Caki2 (cell line): Measurements from ENCODE around the gene OR2B6. TPM values are rescaled to one million over a fixed set of nuclear protein-coding genes. Genes with fewer than 3 reads are reported as not detected.

Experiments
- DNase-seq: peaks from one replicate; pipeline ENCODE4 v3.0.0-alpha.2; 2015; ENCODE audit warnings: low read depth
- in situ Hi-C: cut with HindIII; loops from 2 replicates; pipeline ENCODE4 v1.10.0; 2016; ENCODE audit warnings: low sequenced_read_pairs, low pct_unique_long_range_greater_than_20kb, mixed read lengths
- total RNA-seq: library from RNA; depleted of rRNA; stranded (reverse); fragments of >200 nt; shearing (Covaris generic); gene quantifications from 2 replicates; pipeline ENCODE4 v1.2.3, GENCODE V29; 2014; ENCODE audit warnings: low replicate concordance; rRNA removed

Gene OR2B6
- total RNA-seq, 1 experiment from 2014 or later = not detected

- no peak for DNase-seq
- in situ Hi-C loops = no loop called here
These were observed 23.1 kb downstream of the OR2B6 start for GRCh38 chr6:27980111-27980510.

GRCh38 chr6:27986928-27987725, 30.1 kb downstream of the OR2B6 start:
- in situ Hi-C loops = no loop called here
- no peak for DNase-seq

GRCh38 chr6:27994616-27995015, 37.6 kb downstream of the OR2B6 start:
- DNase-seq = no peak
- in situ Hi-C loops = no loop called here

GRCh38 chr6:28000351-28001045, 43.5 kb downstream of the OR2B6 start:
- DNase-seq = peak; percentile 12
- in situ Hi-C loops = no loop called here

- no peak for DNase-seq
- in situ Hi-C loops = no loop called here
These were observed 44.3 kb downstream of the OR2B6 start for GRCh38 chr6:28001351-28001750.

- DNase-seq = peak; percentile 97
- in situ Hi-C loops = no loop called here
These were observed 44.7 kb downstream of the OR2B6 start for GRCh38 chr6:28001751-28002150.

GRCh38 chr6:28002161-28002560, 45.1 kb downstream of the OR2B6 start:
- in situ Hi-C loops = no loop called here
- DNase-seq = peak; percentile 97

GRCh38 chr6:28003059-28003458, 46.0 kb downstream of the OR2B6 start:
- in situ Hi-C loops = no loop called here
- DNase-seq = peak; percentile 6

- in situ Hi-C loops = no loop called here
- peak; percentile 38 for DNase-seq
These were observed 46.6 kb downstream of the OR2B6 start for GRCh38 chr6:28003661-28004060.

GRCh38 chr6:28004350-28005151, 47.5 kb downstream of the OR2B6 start:
- in situ Hi-C loops = no loop called here
- peak; percentile 72 for DNase-seq

- in situ Hi-C loops = no loop called here
- no peak for DNase-seq
These were observed 48.3 kb downstream of the OR2B6 start for GRCh38 chr6:28005152-28005890.

GRCh38 chr6:28005975-28006374, 48.9 kb downstream of the OR2B6 start:
- no peak for DNase-seq
- in situ Hi-C loops = no loop called here

Other genes with a start within 250 kb of the OR2B6 start
- gene OR2B2, start 44.8 kb upstream of the OR2B6 start, total RNA-seq = not detected in 2 replicates
- 2.1 and 2.4 TPM in 2 replicates for gene ZNF165, start 123.3 kb downstream of the OR2B6 start, total RNA-seq
- gene ZSCAN16, start 167.4 kb downstream of the OR2B6 start, total RNA-seq = 0.88 and 4.8 TPM in 2 replicates
- 6.9 TPM in 2 replicates for gene ZKSCAN8, start 184.6 kb downstream of the OR2B6 start, total RNA-seq